ENCODE results near the gene HDDC2. TPM values are rescaled to one million over a fixed set of nuclear protein-coding genes. Genes with fewer than 3 reads are reported as not detected.

Gene HDDC2
- total RNA-seq, 1 experiment from 2014 or later: 141 TPM

DNA sequence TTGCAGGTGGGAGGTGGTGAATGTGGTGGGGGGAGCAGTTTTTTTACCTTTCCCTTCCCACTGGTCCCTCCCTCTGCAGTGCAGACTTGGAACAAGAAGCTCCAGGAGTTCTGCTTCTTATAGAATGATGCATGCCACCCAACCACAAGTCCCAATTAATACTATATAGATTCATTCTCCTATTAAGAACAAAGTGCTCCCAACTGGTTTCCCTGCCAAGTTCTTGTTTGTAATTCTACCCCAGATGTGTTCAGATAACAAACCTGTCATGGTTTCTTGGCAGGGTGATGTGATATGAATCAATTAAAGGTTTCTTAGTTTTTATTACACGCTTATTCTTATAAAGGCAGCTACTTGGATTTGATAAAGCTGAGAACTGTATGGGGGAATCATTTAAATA is 23.9 kb downstream of the HDDC2 start:
- H3K9me3 Mint-ChIP-seq (ENCODE audit: unreplicated experiment): peaks cover 15% of the 10 kb centered on the region
- no peak overlapping the region for H3K4me3 Mint-ChIP-seq (ENCODE audit: unreplicated experiment)
- no TSS peak for BruUV-seq (replicated peaks)
- ChIA-PET POLR2A (interaction anchor here (0.8 kb wide), 1 partner anchor 14 kb away, joined by 3 read pairs; no protein-coding TSS in a partner anchor), CTCF (interaction anchor here (2.0 kb wide), 1 partner anchor 124 kb away, joined by 9 read pairs; the partner anchor contains the start of gene TPD52L1)
- peak overlapping the region; percentile 41 for H3K27ac Mint-ChIP-seq (ENCODE audit: low read depth, unreplicated experiment)
- H3K36me3 Mint-ChIP-seq (ENCODE audit: insufficient read depth, unreplicated experiment): peaks cover 59% of the 10 kb centered on the region
- TF ChIP-seq, protein P1, sequence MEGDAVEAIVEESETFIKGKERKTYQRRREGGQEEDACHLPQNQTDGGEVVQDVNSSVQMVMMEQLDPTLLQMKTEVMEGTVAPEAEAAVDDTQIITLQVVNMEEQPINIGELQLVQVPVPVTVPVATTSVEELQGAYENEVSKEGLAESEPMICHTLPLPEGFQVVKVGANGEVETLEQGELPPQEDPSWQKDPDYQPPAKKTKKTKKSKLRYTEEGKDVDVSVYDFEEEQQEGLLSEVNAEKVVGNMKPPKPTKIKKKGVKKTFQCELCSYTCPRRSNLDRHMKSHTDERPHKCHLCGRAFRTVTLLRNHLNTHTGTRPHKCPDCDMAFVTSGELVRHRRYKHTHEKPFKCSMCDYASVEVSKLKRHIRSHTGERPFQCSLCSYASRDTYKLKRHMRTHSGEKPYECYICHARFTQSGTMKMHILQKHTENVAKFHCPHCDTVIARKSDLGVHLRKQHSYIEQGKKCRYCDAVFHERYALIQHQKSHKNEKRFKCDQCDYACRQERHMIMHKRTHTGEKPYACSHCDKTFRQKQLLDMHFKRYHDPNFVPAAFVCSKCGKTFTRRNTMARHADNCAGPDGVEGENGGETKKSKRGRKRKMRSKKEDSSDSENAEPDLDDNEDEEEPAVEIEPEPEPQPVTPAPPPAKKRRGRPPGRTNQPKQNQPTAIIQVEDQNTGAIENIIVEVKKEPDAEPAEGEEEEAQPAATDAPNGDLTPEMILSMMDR (IDR thresholded peaks at IDR 0.05; ENCODE audit: unreplicated experiment): no peak
- intact Hi-C loops (cut with micrococcal nuclease): no loop called here
- H3K27me3 Mint-ChIP-seq (ENCODE audit: insufficient read depth, unreplicated experiment): no peaks in the 10 kb centered on the region
- no peak for DNase-seq (ENCODE audit: unreplicated experiment)
- H3K4me1 Mint-ChIP-seq (ENCODE audit: insufficient read depth, unreplicated experiment): peaks cover 29% of the 10 kb centered on the region

DNA sequence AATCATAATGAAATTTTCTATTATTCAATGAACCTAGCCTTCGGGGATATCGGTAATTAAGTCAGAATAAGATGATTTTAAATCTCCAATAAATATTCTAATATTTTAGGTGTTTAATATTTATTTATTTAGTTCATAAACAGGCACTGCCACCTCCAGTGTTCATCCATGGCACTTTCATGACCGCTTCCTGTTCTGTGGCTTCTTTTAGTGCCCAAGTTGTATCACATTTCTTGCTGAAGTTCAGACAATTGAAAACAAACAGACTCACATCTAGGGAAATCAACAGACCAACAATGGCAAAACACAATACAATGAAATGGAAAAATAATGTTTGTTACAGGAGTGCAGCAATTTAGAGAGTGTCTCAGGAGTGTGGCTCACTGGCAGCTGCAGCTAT is 26.0 kb downstream of the HDDC2 start:
- no peak overlapping the region for H3K4me3 Mint-ChIP-seq (ENCODE audit: unreplicated experiment)
- intact Hi-C loops (cut with micrococcal nuclease): loop anchor here (2.0 kb wide), 1 partner anchor 25 kb away; the partner anchor contains the start of gene HDDC2
- TF ChIP-seq, protein P1 (IDR thresholded peaks at IDR 0.05; ENCODE audit: unreplicated experiment): no peak
- POLR2A ChIA-PET: interaction anchor here (3.4 kb wide), 1 partner anchor 25 kb away, joined by 22 read pairs; the partner anchor contains the start of gene HDDC2
- peaks cover 40% of the 10 kb centered on the region for H3K36me3 Mint-ChIP-seq (ENCODE audit: insufficient read depth, unreplicated experiment)
- peaks cover 34% of the 10 kb centered on the region for H3K4me1 Mint-ChIP-seq (ENCODE audit: insufficient read depth, unreplicated experiment)
- BruUV-seq (replicated peaks): no TSS peak
- no peak for DNase-seq (ENCODE audit: unreplicated experiment)
- no peaks in the 10 kb centered on the region for H3K9me3 Mint-ChIP-seq (ENCODE audit: unreplicated experiment)
- CTCF ChIA-PET: interaction anchor here (0.6 to 0.7 kb wide), 3 partner anchors 11 to 907 kb away, joined by 3 read pairs; no protein-coding TSS in a partner anchor
- H3K27ac Mint-ChIP-seq (ENCODE audit: low read depth, unreplicated experiment): no peak overlapping the region
- no peaks in the 10 kb centered on the region for H3K27me3 Mint-ChIP-seq (ENCODE audit: insufficient read depth, unreplicated experiment)

DNA sequence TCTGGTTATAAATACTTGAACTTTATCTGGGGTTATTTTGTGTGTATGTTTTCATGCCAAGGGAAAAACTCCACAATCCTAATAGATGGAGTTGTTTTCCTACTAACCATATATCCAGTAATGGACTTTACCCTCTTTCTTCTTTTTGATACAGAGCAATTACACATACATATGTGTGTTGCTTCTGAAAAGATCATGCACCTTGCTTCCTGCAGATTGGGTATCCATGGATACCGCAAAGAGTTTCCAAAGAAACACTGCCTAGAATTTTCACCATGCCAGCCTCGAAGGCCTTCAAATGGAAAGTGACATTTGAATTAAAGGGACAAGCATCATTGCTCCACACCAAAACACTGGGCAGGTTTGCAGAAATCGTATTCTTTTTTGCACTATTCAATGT is 26.8 kb downstream of the HDDC2 start:
- Mint-ChIP-seq H3K36me3 (ENCODE audit: insufficient read depth, unreplicated experiment) (peaks cover 32% of the 10 kb centered on the region), H3K4me3 (ENCODE audit: unreplicated experiment) (no peak overlapping the region), H3K27ac (ENCODE audit: low read depth, unreplicated experiment) (peak overlapping the region; percentile 79), H3K4me1 (ENCODE audit: insufficient read depth, unreplicated experiment) (peaks cover 34% of the 10 kb centered on the region), H3K27me3 (ENCODE audit: insufficient read depth, unreplicated experiment) (no peaks in the 10 kb centered on the region), H3K9me3 (ENCODE audit: unreplicated experiment) (no peaks in the 10 kb centered on the region)
- intact Hi-C loops (cut with micrococcal nuclease): loop anchor here (1.0 to 2.0 kb wide), 3 partner anchors 26 to 122 kb away; partner anchors contain the start of genes HDDC2 and TPD52L1
- TF ChIP-seq, protein P1 (IDR thresholded peaks at IDR 0.05; ENCODE audit: unreplicated experiment): no peak
- BruUV-seq (replicated peaks): TSS peak; percentile 15
- POLR2A ChIA-PET: interaction anchor here (1.2 to 3.7 kb wide), 10 partner anchors 20 to 649 kb away, joined by 3 to 24 read pairs (median 5); partner anchors contain the start of gene HDDC2
- DNase-seq (ENCODE audit: unreplicated experiment): no peak
- CTCF ChIA-PET: interaction anchor here (0.7 to 2.0 kb wide), 6 partner anchors 17 to 122 kb away, joined by 4 to 15 read pairs (median 6); partner anchors contain the start of gene TPD52L1

DNA sequence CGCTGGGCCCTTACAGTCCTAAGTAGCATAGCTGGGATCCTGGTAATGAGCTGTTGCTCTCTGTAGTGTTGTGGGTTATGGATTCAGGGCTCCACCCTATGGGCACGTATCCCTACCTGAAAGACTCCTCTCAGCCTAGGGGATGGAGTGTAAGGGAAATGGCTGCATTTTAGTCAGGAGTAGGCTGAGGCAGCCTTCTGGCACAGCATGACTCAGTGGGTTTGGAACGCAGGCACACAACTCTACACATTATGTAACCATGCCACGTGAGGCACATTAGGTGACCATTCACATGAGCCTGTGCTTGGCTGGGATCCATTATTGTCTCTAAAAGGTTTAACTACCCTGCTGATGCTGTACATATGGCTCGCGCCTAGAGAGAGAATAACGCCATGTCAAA is 27.8 kb downstream of the HDDC2 start:
- POLR2A ChIA-PET: interaction anchor here (0.5 to 3.7 kb wide), 17 partner anchors 9 to 650 kb away, joined by 3 to 24 read pairs (median 4); partner anchors contain the start of gene HDDC2
- TF ChIP-seq, protein P1 (IDR thresholded peaks at IDR 0.05; ENCODE audit: unreplicated experiment): no peak

More for the DNA sequence above, 27.8 kb downstream of the HDDC2 start:
- Mint-ChIP-seq H3K9me3 (ENCODE audit: unreplicated experiment) (no peaks in the 10 kb centered on the region), H3K36me3 (ENCODE audit: insufficient read depth, unreplicated experiment) (peaks cover 22% of the 10 kb centered on the region), H3K4me3 (ENCODE audit: unreplicated experiment) (peak overlapping the region; percentile 18), H3K27ac (ENCODE audit: low read depth, unreplicated experiment) (peak overlapping the region; percentile 79), H3K4me1 (ENCODE audit: insufficient read depth, unreplicated experiment) (peaks cover 30% of the 10 kb centered on the region), H3K27me3 (ENCODE audit: insufficient read depth, unreplicated experiment) (no peaks in the 10 kb centered on the region)
- peak; percentile 99 for DNase-seq (ENCODE audit: unreplicated experiment)
- CTCF ChIA-PET: interaction anchor here (0.7 to 2.9 kb wide), 10 partner anchors 10 to 124 kb away, joined by 3 to 15 read pairs (median 8); partner anchors contain the start of gene TPD52L1
- intact Hi-C loops (cut with micrococcal nuclease): loop anchor here (1.0 to 2.0 kb wide), 3 partner anchors 27 to 121 kb away; partner anchors contain the start of genes HDDC2 and TPD52L1
- BruUV-seq (replicated peaks): no TSS peak
